Measurements from ENCODE around the gene TMEM135.
A peak's percentile ranks its signal among the peaks of the same experiment; 100 is the strongest.
"Not testable (repeated sequence)": the region's sequence is repeated elsewhere in the genome, so short reads cannot be mapped to it uniquely, and the experiment has no call there.

The TMEM135 gene

GRCh38 chr11:87263979-87264378, 226.2 kb downstream of the TMEM135 start:
- no peak for DNase-seq

- no peak for DNase-seq
Measured at GRCh38 chr11:87265132-87265531, 227.4 kb downstream of the TMEM135 start.

DNA sequence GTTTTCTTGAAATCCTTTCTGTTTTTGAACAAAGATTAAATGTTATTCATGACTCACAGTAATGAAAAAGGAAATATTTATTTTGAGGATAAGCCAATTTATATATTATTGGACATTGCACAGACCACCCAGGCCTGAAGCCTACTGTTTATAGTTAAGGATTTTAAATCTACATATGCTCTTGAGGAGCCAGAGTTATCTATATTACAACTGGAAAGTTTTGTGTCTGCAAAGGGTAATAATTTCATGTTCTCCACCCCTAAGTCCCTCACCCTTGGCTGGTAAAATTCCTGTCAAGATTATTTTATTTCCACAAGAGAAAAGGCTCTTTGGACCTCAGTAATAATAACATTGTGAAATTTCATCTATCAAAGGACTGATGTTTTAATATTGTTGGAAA, 228.2 kb downstream of the TMEM135 start:
- no peak for DNase-seq

DNA sequence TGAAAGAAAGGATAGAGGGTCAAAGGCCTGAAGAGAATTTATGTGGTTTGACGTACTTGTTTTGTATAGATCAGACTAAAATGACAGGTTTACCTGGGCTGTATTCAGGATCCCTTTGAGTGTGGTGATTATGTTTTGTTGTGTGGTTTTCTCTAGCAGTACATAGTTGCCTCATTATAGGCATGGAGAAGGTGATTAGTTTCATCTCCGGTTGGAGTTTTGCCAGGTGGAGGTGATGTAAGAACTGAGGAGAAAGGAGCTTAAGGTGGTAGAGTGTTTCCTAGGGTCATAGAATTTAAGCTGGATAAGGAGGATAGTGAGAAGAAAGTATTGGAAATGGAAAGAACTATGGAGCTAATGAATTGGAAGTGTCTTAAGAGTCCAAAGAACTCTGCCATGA, 229.0 kb downstream of the TMEM135 start:
- peak; percentile 70 to 72 for DNase-seq

DNA sequence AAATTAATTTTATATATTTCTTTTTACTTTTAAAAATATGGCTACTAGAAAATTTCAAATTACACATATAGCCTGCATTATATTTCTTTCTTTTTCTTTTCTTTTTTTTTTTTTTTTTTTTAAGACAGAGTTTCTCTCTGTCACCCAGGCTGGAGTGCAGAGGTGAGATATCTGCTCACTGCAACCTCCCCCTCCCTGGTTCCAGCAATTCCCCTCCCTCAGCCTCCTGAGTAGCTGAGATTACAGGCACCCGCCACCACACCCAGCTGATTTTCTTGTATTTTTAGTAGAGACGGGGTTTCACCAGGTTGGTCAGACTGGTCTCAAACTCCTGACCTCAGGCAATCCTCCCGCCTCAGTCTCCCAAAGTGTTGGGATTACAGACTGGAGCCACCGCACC, 234.2 kb downstream of the TMEM135 start:
- DNase-seq = not testable (repeated sequence)

DNA sequence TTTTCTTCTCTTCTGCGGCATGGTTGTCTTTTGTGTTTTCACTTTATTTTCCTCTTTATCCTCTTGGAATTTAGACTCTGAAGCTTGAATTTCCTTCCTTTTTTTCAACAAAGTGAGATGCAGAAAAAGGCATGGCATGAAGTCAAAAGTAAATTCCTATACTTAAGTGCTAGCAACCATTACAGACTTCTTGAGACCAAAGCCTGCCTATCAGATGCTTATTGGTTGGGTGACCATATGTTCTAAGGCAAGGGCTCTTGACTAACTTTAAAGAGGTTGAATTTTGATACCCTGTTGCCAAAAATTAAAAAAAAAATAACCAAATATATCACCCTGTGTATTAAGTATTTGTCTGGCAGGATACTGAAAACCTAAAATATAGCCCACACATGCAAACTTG, 237.4 kb downstream of the TMEM135 start:
- DNase-seq = no peak

DNA sequence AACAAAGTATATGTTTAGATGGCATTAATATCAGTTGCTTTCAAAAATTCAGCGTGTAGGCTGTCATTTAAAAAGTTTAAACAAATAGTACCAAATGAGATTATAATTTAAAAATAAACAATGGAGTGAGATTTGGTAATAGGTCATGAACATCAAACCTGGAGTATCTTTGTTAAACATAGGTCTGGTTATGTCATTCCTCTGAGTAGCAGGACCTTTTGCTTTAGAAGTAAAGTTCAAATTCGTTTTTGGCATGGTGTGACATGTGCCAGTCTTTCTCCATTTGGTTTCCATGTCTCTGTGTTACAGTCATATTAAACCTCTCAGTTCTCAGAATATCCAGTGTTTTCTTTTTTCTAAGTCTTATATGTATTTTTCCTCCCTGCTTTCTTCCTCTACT, 242.4 kb downstream of the TMEM135 start:
- DNase-seq = no peak

DNA sequence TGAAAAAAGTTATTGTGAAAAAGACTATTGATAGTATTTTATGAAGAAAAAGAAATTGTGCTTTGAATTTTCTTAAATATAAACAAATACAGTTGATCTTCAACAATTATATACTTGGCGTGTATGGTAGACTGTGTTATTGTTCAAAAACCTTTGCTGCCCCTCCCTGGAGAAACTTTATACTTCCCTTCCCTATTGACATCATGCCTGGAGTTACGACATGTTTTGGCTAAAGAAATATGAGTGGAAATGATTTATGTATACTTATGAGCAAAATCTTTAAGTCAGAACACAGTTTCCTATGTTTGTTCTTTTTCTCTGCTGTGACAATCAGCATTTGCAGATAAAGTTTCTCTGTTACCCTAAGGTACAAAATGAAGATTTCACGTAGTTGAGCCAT, 243.8 kb downstream of the TMEM135 start:
- no peak for DNase-seq

DNA sequence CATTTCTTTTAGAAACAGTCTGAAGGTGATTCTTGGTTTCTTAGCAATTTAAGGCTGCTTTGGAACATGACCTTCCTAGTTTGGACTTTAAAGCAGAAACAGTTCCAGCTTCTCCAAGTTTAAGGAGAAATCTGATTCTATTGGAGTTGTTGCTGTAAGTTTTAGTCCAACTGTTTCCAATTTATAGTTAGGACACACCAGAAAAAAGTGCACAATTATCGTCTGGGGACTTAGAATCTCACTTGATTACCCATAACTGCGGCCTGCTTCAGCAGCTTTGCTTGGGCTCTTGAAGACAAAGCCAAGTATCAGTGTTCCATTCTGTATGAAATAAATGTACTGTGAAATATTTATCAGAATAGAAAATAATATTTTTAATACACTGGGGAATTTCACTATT, 246.6 kb downstream of the TMEM135 start:
- no peak for DNase-seq

GRCh38 chr11:87285674-87286073, 247.9 kb downstream of the TMEM135 start:
- DNase-seq = not testable (repeated sequence)

GRCh38 chr11:87286338-87286737, 248.6 kb downstream of the TMEM135 start:
- no peak for DNase-seq

DNA sequence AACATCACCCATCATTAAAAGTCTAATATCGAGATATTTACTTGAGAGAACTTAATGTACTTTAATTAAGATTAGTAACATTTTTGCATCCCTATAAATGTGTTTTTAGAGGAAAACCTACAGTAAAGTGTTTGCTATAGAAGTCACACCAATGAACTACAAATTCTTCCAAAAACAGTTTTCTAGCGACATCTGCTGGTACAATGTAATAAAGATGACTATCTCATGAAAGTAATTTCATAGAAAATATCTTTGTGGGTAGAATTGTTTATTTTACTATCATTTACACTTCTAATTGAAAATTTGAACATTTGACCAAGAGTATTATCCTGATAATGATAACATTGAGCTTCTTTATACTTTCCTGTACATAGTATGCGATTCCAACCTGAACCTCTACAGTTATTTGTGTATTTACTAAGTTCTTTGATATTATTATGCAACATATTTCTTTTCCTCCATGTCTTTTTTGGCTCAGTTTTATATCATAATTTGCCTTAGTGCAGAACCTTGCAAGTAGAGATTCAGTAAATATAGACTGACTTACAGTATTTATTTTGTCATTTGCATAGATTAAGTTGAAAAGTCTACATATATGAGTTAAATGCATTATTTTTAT, 252.7 kb downstream of the TMEM135 start:
- DNase-seq = peak; percentile 20 to 25

DNA sequence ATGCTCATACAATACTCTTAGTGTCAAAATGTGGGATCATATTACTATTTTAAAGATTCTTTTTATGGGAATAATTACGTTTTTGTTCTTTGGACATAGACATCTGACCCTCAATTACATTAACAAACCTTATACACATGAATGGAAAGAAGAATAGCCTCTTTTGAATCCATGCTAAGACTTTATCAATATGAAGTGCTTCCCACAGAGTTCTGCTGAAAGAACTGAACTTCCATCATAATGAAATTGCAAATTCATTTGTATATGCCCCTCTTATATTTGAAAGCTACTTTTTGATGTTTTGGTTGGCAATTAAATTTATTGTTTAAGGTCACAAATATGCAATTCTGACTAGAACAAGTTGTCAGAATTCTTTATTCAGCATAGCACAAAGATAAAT, 254.9 kb downstream of the TMEM135 start:
- DNase-seq = no peak

GRCh38 chr11:87295237-87295636, 257.5 kb downstream of the TMEM135 start:
- peak; percentile 69 to 76 for DNase-seq

DNA sequence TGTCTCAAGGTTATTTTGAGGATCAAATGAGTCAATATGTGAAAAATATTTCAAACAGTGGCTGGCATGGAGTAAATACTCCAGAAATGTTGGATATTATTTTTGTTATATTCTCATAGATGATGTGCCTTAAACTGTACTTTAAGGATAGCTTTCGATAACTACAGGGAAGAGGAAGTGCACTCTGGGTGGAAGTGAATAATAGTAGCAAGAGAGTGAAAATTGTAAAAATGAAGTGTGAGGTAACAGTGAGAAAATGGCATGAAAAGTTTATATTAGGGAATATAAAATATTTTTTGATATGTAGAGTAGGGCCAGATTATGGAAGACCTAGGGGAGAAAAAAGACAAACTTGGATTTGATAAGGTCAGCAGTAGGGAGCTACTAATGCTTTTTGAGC, 258.9 kb downstream of the TMEM135 start:
- DNase-seq = no peak

DNA sequence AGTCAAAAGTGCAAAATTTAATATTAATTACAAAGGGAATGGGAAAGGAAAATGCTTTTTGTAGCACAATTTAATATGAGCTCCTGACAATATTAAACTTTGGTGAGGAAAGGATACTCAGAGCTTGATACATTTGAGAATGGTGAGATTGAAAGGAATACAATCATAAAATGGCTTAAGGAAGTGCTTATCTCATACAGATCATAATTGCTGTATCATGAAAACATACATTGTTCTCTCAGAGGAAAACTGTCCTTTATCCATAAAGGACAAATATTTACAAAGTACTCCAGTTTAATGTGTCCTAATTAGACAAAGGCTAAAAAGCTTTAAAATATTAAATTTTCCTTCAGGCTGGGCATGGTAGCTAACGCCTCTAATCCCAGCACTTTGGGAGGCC, 260.4 kb downstream of the TMEM135 start:
- peak in 1 of 2 experiments; percentile 2 for DNase-seq

GRCh38 chr11:87299041-87299481, 261.3 kb downstream of the TMEM135 start:
- no peak for DNase-seq

DNA sequence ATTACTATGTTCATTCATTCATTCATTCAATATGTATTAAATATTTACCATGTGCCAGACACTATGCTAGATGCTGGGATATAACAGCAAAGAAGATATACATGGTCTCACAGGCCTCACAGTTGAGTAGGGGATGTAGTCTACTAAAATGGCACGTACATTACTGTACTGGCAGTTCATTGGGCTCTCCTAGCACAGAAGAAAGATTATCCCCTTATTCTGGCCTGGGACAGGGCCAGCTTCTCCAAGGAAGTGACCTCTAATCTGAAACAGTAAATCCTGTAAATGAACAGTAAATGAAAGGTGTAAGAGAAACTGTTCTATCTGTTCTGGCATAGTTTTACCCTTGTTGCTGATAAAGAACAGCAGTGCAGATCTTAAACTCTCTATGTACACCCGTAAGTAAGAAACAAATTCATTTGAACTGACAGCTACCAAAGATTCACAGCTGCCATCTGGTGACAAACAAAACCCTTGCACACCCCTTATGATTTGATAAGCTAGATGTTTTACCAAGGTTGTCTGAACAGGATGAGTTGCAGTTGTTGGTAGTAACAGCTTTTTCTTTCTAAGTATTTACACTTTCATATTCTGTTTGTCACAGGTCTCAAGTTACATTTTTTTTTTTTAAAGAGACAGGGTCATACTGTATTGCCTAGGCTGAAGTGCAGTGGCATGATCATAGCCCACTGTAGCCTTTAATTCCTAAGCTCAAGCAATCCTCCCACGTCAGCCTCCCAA, 263.1 kb downstream of the TMEM135 start:
- no peak for DNase-seq

- DNase-seq = no peak
Measured at GRCh38 chr11:87301785-87302540, 264.2 kb downstream of the TMEM135 start.

DNA sequence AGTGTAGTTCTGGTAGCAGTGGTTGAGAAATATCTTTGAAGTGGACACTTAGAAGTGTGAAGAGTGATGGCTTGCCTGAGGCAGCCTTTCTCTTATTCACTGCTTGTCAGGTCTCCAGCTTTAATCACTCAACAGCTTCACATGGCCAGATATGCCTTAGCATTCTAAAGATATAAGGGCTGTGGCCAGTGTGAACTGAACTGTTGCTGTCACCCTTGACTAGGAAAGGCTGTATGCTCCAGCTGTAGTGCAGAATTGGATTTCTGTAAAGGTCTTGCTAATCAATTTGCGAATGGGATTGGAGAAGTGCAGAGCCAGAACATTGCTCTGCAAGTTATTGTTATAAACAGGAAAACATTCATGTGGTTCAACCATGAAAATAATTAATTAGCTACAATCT, 266.7 kb downstream of the TMEM135 start:
- no peak for DNase-seq

DNA sequence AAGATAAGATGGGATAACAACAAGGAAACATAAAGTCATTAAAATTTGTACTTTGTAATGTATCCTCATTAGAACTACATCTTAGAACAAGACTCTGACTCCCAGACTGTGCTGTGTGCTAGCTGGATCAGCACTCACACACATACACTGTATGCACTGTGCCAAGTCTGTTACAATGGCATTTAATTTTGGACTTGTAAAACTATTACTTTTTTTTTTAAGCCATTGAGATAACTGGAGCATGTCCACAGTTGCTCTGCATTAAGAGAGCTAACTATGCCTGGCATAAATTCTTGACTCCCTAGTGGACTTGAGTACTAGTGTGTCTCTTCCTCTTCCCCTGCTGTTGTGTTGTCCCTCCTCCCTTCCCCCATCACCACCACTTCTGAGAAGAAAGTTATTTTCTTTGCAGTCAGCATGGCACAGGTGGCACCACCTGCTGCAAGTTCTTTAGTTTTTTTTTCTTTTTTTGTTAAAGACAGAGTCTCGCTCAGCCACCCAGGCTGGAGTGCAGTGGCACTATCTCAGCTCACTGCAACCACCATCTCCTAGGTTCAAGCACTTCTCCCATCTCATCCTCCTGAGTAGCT, 268.6 kb downstream of the TMEM135 start:
- no peak for DNase-seq

DNA sequence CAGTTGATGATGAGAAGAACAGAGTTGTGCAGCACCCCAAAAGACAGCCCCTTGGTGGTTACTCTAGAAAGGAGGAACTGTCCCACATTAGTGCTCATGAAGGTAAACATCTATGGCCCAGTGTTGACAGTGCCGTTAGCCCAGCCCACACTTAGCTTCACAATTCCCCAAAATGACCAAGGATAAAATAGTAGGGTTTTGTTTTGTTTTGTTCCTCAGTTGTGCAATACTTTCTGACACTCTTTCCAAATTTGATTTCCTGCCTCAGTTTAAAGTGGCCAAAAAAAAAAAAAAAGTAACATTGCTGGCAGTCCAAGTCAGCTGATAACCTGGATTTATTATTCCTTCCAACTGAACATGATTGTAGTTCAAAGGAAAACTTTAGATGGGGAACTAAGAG, 269.4 kb downstream of the TMEM135 start:
- no peak for DNase-seq

- DNase-seq = no peak
Measured at GRCh38 chr11:87315229-87315628, 277.5 kb downstream of the TMEM135 start.

DNA sequence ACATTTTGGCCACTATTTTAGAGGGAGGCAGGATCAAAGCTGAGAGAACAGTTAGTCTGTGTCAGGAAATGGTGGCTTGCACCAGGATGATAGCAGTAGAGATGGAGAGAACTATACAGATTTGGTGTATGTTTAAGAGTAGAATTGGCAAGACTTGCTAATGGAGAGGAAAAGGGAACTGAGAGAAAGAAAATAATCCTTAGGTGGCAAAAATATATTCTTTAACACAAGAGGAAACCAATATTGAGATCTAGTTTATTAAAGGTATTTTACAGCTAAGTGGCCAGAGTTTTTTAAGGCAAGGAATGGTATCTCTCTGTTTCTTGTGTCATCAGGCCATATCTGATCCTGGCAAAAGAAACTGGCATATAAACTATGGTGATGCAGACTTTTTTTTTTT, 278.8 kb downstream of the TMEM135 start:
- DNase-seq = no peak

Data from NCI-H1930 (cell line).